ENCODE results near the gene KRTAP1-3.

DNA sequence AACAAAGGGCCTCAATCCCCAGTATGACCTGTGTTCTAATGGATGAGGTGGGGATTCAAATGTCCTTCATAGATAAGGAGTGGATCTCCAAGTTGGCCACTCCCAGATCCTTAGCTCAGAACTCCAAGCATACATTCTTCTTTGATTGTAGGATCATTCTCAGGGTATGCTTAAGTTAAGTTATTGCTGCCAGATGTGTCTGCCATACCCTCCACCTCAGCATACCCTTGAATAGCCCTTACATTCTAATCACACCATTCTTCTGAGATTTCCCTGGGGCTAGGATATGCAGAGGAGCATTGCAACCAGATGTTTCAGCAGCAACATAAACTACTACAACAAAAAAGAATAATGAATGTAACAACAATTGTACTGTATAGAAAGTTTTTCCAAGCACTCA is 32.6 kb upstream of the KRTAP1-3 start:
- TF ChIP-seq, protein P1, sequence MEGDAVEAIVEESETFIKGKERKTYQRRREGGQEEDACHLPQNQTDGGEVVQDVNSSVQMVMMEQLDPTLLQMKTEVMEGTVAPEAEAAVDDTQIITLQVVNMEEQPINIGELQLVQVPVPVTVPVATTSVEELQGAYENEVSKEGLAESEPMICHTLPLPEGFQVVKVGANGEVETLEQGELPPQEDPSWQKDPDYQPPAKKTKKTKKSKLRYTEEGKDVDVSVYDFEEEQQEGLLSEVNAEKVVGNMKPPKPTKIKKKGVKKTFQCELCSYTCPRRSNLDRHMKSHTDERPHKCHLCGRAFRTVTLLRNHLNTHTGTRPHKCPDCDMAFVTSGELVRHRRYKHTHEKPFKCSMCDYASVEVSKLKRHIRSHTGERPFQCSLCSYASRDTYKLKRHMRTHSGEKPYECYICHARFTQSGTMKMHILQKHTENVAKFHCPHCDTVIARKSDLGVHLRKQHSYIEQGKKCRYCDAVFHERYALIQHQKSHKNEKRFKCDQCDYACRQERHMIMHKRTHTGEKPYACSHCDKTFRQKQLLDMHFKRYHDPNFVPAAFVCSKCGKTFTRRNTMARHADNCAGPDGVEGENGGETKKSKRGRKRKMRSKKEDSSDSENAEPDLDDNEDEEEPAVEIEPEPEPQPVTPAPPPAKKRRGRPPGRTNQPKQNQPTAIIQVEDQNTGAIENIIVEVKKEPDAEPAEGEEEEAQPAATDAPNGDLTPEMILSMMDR (IDR thresholded peaks at IDR 0.05), result no peak
- TF ChIP-seq POLR2A (IDR thresholded peaks at IDR 0.05), result no peak

Data from heart left ventricle (tissue), 13 donors.